ENCODE results near the gene RCSD1. TPM values are rescaled to one million over a fixed set of nuclear protein-coding genes. Genes with fewer than 3 reads are reported as not detected.

The RCSD1 gene
- total RNA-seq, 1 donor from 2014 or later, result 132 TPM

DNA sequence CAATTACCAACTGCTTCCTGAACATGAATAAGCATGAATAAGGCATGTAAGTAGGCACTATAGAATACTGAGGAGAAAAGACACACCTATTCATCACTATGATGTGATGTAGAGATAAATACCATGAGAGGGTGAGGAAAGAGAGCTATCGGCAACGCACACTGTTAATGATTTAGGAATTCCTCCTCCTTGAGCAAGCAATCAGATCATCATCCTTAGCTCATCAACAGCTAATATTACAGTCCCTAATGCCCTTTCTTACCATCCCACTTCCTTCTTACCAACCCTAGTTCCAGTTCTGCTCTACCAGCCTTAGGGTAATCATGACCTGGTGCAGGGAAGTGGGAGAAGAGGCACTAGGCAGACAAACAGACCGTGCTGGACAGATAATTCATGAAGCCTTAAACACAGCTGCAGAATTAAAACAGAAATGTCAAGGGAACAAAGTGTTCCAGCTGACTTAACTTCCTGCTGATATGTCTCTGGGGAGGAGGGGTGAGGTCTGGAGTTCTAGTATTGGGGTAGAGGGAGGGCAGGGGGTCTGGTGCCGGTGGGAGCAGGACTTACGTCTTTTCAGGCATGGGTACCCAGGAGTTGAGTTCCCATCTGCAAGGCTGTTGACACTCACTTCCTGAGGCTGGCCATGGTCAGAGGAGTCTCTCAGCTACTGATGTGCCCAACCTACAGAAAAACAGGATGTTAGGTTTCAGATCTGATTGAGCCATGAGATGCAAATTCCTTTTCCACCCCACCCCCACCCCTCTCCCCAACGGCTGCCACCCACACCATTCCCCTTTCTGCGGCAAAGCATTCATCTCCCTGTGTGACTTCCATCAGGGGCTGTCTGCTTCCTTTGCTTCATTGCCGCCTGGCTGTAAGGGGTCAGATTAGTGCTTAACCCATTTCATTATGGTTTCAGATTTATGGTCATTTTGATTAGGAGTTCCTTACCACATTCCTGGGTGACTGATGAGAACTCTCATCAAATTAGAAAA lies 12.6 kb upstream of the RCSD1 start:
- intact Hi-C loops (cut with micrococcal nuclease), result loop anchor here (1.0 kb wide), 2 partner anchors 11 to 17 kb away; no protein-coding TSS in a partner anchor

- intact Hi-C loops (cut with micrococcal nuclease), result no loop called here
Observed at GRCh38 chr1:167618366-167618765, 11.7 kb upstream of the RCSD1 start.

DNA sequence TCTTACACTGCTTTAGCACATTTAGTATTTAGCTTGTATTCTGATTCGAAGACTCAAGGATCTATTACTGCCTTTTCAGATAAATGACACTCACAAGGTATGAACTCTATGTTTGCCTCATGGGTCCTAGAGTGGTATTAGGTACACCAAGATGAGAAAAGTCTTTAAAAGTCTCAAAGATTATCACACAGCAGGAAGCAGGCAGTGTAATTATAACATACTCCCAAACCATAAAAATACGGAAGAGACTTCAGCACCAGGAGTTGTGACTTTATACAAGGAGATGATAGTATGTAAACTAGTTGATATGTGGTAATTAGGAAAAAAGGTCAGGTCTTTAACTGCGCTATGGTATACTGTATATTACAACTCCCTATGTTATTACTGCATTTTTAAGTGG lies 11.2 kb upstream of the RCSD1 start:
- intact Hi-C loops (cut with micrococcal nuclease), result no loop called here

- intact Hi-C loops (cut with micrococcal nuclease), result loop anchor here (10.0 kb wide), 1 partner anchor 1745 kb away; the partner anchor contains the start of genes BLZF1 and NME7
Observed at GRCh38 chr1:167620002-167620401, 10.0 kb upstream of the RCSD1 start.

- intact Hi-C loops (cut with micrococcal nuclease), result loop anchor here (10.0 kb wide), 1 partner anchor 1743 kb away; the partner anchor contains the start of genes BLZF1 and NME7
Observed at GRCh38 chr1:167621780-167622313, 8.2 kb upstream of the RCSD1 start.

- intact Hi-C loops (cut with micrococcal nuclease), result loop anchor here (10.0 kb wide), 1 partner anchor 1741 kb away; the partner anchor contains the start of genes BLZF1 and NME7
Observed at GRCh38 chr1:167623951-167624350, 6.1 kb upstream of the RCSD1 start.

DNA sequence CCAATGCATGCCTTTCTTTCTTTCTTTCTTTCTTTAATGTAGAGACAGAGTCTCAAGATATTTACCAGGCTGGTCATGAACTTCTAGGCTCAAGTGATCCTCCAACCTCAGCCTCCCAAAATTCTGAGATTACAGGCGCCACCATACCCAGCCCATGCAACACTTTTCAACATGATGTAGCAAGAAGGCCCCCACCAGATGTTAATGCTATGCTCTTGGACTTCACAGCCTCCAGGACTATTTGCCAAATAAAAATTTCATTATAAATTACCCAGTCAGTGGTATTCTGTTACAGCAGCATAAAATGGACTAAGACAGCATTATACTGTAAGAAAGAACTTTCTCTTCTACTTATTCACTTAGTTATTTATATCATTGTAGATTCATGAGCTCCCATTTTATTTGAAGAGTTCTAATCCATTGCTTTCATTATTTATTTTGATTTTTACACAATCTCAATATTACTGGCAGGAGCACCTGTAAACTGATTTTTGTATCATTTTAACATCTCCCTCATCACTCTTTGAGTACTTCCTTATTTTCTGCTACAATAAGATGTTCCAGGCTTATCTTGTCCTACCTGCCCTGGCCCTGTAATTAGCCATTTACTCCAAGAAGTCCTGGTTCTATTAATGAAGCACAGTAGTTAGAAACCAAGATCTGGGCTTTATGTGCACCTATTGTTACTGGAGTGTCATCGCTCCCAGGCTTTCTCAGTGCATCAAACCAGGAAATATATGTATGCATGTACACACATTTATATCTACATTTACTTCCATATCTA lies 4.8 kb upstream of the RCSD1 start:
- intact Hi-C loops (cut with micrococcal nuclease), result loop anchor here (10.0 kb wide), 1 partner anchor 1740 kb away; the partner anchor contains the start of genes BLZF1 and NME7

- intact Hi-C loops (cut with micrococcal nuclease), result loop anchor here (10.0 kb wide), 1 partner anchor 1737 kb away; the partner anchor contains the start of genes BLZF1 and NME7
Observed at GRCh38 chr1:167627615-167627864, 2.5 kb upstream of the RCSD1 start.

DNA sequence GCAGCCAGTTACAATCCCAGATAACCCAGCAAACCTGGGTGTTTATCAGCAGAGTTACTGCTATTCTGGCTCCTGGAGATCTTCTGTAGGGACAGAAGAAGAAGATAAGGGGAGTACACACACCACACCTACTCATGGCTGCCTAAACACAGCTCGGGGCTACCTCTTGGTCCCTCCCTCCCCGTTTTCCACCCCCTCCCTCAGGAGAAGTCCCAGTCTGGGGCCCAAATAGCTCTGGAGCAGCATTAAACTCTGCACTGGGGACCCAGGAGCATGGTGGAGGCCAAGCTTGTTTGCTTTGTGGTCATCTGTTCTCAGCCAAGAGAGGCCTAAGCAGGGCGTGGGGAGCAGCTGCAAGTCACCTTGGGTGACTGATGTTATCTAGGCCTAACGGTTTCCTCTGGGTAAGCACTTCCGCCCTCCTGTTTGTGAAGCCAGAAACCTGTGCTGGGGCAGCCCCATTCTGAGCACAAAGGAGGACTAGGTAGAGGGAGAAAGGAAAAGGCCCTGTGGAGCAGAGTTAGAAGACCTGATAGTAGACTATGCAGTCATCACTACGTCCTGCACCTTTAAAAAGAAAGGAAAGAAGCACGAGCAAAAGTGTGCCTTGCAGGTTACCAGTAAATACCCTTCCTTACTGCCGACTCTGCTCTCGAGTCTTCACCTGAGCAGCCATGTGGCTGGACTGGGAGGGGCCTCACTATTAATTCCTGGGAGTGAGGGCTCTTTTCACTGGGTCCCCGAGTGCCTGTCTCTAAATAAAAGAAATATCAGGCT lies 2.0 kb upstream of the RCSD1 start:
- intact Hi-C loops (cut with micrococcal nuclease), result loop anchor here (1.0 to 10.0 kb wide), 12 partner anchors 9 to 1737 kb away; partner anchors contain the start of genes BLZF1, CREG1, DCAF6 and NME7

DNA sequence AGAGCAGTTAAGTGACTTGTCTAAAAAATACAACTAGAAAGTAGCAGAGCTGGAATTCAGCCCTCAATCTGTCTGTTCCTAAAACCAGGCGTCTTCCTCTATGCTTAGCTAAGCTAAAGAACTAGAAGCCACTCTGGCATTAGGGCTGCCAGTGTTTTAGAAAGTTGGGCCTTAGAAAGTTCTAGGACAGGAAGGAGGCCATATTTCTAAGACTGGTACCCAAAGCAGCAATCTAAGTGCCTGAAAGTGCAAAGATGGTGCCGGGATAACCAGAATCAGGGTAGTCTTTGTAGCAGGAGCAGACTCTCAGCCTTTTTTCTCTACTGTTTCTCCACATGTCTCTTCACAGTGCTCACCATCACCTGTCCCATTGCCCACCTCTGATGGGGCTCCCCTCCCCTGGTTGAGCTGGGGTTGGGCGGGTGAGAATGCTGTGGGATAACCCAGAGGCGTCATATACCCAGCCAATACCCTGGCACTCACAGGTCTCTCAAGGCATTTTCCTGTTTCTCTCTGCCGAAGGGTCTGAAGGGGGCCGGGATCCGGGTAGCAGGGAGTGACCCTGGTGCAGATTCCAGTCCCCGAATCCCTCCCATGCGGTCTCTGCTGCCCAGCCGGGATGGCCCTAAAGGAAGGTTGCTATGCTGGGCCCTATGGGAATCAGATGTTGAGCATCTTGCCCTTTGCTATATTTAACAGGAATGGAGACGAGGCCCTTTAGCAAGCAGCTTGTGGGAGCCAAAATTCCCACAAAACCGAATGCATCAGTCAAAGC lies 1.1 kb upstream of the RCSD1 start:
- intact Hi-C loops (cut with micrococcal nuclease), result loop anchor here (1.0 to 10.0 kb wide), 12 partner anchors 8 to 1736 kb away; partner anchors contain the start of genes BLZF1, CREG1, DCAF6 and NME7

DNA sequence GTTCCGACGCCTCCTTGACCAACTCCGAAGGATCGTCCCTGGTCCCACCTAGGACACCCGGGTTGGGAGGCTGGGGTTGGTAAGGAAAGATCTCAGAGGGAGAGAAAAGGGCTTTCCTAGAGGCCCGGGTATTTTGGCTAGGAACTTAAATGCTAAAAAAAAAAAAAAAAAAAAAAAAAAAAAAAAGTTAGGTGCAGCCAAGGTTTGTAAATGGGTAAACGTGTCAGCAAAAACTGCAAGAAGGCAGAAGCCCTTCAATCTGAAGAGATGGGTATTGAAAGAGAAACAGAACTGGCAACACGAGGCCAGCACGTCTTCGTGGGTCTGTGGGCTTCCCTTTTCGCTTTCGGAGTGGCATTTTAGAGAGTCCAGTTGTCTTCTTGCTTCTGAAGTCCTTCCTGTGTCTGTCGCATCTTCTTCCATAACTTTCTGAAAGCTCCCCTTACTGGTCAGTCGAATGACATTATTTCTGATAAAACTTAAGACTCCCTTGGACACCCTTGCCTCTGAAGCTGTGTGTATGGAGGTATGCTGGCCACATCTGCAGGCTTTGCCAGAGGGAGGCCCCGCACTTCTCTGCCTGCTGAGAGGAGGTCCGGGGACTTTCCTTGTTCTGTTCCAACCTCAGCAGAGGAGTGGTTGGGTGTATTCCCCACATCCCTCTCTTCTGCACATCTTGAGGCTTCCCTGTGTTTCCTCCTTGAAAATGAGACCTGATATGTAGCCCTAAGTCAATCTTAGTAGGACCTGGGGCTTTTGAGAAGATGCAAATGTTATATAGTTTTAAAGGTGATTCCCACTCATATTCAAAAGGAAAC lies 745 bp downstream of the RCSD1 start:
- intact Hi-C loops (cut with micrococcal nuclease), result loop anchor here (5.0 kb wide), 2 partner anchors 128 to 753 kb away; partner anchors contain the start of gene TADA1

- intact Hi-C loops (cut with micrococcal nuclease), result loop anchor here (5.0 kb wide), 2 partner anchors 129 to 754 kb away; partner anchors contain the start of gene TADA1
Observed at GRCh38 chr1:167631386-167631935, 1.4 kb downstream of the RCSD1 start.

DNA sequence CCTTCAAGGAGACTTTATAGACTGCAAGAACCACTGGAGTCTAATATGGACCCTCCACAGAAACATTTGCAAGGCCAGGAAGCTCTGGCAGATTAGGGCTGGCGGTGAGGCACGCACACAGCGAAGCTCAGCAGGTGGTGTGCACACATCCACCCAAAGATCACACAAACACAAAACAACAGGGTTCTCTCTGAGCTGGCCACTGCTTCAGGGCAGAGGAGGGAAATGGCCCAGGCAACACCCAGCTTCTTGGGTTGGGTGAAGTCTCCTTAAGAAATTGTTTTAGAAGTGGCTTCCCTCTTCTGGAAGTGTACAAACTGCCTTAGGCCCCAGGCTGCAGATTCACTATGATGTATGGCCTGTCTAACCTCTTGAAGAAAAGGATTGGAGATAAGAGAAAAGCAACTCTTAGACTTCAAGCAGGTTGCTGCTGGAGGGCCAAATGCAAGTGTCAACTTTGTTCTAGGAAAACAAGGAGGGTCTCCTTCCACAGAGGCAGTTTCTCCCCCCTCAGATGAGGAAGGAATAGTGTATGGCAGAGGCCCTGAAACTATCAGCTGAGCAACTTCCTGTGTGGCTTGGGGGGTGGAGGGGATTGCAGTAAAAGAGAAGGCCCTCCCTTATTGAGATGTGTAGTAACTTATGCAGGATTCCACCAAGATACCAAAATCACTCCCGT lies 2.0 kb downstream of the RCSD1 start:
- intact Hi-C loops (cut with micrococcal nuclease), result loop anchor here (1.0 to 5.0 kb wide), 4 partner anchors 56 to 755 kb away; partner anchors contain the start of gene TADA1

GRCh38 chr1:167633258-167633944 lies 3.4 kb downstream of the RCSD1 start:
- intact Hi-C loops (cut with micrococcal nuclease), result loop anchor here (5.0 kb wide), 2 partner anchors 131 to 756 kb away; partner anchors contain the start of gene TADA1

- intact Hi-C loops (cut with micrococcal nuclease), result loop anchor here (5.0 kb wide), 2 partner anchors 132 to 757 kb away; partner anchors contain the start of gene TADA1
Observed at GRCh38 chr1:167634435-167634834, 4.4 kb downstream of the RCSD1 start.

DNA sequence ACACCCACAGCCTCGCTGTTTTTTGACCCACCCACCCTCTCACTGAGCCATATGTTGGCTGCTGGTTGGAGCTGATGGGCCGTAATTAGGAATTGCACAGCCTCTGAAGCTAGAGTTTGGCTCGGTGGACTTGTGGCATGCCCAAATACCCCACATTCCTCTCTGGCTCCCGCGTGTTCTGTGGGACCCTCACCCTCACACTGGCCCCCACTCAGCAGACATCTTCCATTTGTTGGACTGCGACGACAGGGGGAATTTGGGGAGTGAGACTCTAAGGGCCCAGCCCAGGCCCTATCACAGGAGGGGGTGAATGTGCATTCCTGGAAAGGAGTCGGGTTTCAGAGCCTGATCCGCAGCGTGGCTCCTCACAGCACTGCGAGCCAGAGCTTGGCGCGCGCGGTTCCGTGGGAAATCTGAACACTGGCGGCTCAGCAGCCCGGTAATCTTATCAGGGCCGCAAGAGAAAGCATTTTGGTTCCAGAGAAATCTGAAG lies 5.2 kb downstream of the RCSD1 start:
- intact Hi-C loops (cut with micrococcal nuclease), result loop anchor here (1.0 kb wide), 1 partner anchor 31 kb away; no protein-coding TSS in a partner anchor

- intact Hi-C loops (cut with micrococcal nuclease), result loop anchor here (1.0 kb wide), 1 partner anchor 30 kb away; no protein-coding TSS in a partner anchor
Observed at GRCh38 chr1:167635941-167636340, 5.9 kb downstream of the RCSD1 start.
